HUES64 (cell line): ENCODE measurements around the gene TMEM116.

Experiments used
- H3K27ac ChIP-seq: 2 replicates; pipeline ENCODE4 v1.7.0; 2013; ENCODE audit warnings: low read depth, low read length, inconsistent platforms
- H3K27me3 ChIP-seq: 2 replicates; pipeline ENCODE4 v1.6.1; 2013; ENCODE audit warnings: mild to moderate bottlenecking, low read length; ENCODE audit not compliant: insufficient read depth
- H3K36me3 ChIP-seq: 2 replicates; pipeline ENCODE4 v1.6.1; 2013; ENCODE audit warnings: mild to moderate bottlenecking, low read length; ENCODE audit not compliant: insufficient read depth
- H3K4me1 ChIP-seq: 2 replicates; pipeline ENCODE4 v1.6.1; 2013; ENCODE audit warnings: mild to moderate bottlenecking, low read length, moderate library complexity; ENCODE audit not compliant: insufficient read depth
- H3K4me3 ChIP-seq: 2 replicates; pipeline ENCODE4 v1.5.1; 2013; ENCODE audit warnings: mild to moderate bottlenecking, low read length, moderate library complexity
- H3K9ac ChIP-seq: 2 replicates; pipeline ENCODE4 v1.6.1; 2013; ENCODE audit warnings: mild to moderate bottlenecking, low read depth, low read length
- H3K9me3 ChIP-seq: 2 replicates; pipeline ENCODE4 v1.6.1; 2013; ENCODE audit warnings: low read depth, low read length; ENCODE audit not compliant: insufficient read depth
- WGBS: fragments of 150-250, 120-280 bp; methylation state at CpG from one replicate; pipeline ENCODE4 v1.1.7; 2013; ENCODE audit warnings: missing lambda C conversion rate; 5-methylcytosine and 5-hydroxymethylcytosine counted together

TMEM116 gene

DNA sequence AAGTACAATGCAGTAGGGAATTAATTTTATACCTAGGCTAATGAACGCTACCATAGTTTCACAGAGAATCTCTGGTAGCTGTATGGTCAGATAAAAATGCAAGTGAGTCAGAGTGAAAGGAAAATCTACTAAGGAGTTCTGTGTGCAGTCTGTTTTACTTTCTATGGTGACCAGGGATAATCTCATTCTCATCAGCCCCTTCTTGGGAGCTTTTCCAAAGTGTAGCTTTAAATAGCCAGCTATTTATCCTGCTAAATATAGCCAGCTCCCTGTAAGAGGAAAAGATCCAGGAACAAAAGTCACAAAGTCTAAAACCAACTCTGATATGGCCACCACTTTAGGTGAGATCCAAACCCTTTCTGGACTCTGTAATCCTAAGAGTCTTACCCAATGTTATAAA, 75.5 kb downstream of the TMEM116 start:
- H3K4me1 ChIP-seq, result no peaks in the 10 kb centered on the region
- no peaks in the 10 kb centered on the region for H3K27me3 ChIP-seq
- H3K9me3 ChIP-seq, result no peaks in the 10 kb centered on the region
- no peak overlapping the region for H3K4me3 ChIP-seq
- no peak overlapping the region for H3K27ac ChIP-seq
- no peaks in the 10 kb centered on the region for H3K36me3 ChIP-seq
- H3K9ac ChIP-seq, result no peak overlapping the region
- WGBS, result 94% methylated on average over 1 of the region's 1 CpG

DNA sequence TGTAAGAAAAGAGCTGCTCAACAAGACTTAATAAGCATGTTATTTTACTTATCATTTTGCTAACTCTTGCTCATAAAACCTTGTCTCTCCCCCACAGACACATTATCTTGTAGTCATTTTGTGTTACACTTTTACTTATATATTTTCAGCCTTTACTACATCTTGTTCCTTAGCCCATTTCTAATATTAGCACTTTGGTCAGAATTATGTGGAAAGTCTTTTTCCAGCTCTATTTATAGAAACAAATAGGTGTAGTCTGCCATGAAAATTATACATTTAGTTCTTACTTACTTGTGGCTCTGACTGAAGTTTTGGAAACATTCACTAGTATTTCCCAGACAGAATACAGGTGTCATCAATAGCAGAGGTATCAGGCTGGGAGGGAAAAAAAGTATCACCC, 76.1 kb downstream of the TMEM116 start:
- no peaks in the 10 kb centered on the region for H3K4me1 ChIP-seq
- no peaks in the 10 kb centered on the region for H3K27me3 ChIP-seq
- H3K27ac ChIP-seq, result no peak overlapping the region
- H3K9ac ChIP-seq, result no peak overlapping the region
- H3K36me3 ChIP-seq, result no peaks in the 10 kb centered on the region
- H3K4me3 ChIP-seq, result no peak overlapping the region
- H3K9me3 ChIP-seq, result no peaks in the 10 kb centered on the region

DNA sequence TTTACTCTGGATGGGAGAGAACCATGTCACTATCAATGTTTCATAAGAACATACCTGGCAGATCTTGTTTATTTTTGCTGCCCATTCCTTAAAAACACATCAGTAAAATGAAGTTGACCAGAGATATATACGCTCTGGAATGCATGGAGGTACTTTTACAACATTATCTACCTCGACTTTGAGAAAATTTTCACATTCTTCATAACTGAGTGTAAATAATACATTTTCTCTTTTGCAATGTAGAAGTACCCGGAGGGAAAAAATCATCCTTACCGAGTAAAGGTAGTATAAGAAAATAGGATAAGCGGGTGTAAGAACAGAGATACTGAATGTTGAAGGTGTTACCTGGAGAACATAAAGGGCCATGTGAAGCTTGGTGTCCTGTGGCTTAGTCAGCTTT, 80.7 kb downstream of the TMEM116 start:
- Histone ChIP-seq H3K4me3 (no peak overlapping the region), H3K9ac (no peak overlapping the region), H3K27ac (no peak overlapping the region), H3K4me1 (no peaks in the 10 kb centered on the region), H3K27me3 (no peaks in the 10 kb centered on the region), H3K36me3 (no peaks in the 10 kb centered on the region), H3K9me3 (no peaks in the 10 kb centered on the region)
- WGBS, result 95% methylated on average over 4 of the region's 5 CpGs

DNA sequence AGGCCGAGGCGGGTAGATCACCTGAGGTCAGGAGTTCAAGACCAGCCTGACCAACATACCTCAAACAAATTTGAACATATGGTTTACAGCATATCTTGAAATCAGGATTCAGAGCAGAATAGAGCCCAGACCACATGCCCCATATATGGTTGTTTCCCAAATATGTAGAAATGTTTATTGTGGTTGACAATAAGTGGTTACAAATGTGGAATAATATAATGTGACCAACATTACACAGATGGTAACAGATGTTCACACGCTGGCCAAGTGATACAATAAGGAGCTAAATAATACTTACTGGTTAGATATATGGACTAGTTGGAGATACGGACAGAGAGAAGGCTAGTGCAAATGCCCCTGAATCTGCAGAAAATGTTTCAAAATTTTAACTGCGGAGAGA, 85.6 kb downstream of the TMEM116 start:
- Histone ChIP-seq H3K27ac (no peak overlapping the region), H3K4me3 (no peak overlapping the region), H3K27me3 (no peaks in the 10 kb centered on the region), H3K36me3 (no peaks in the 10 kb centered on the region), H3K9me3 (no peaks in the 10 kb centered on the region), H3K4me1 (no peaks in the 10 kb centered on the region), H3K9ac (no peak overlapping the region)
- 96% methylated on average over 5 of the region's 5 CpGs for WGBS

DNA sequence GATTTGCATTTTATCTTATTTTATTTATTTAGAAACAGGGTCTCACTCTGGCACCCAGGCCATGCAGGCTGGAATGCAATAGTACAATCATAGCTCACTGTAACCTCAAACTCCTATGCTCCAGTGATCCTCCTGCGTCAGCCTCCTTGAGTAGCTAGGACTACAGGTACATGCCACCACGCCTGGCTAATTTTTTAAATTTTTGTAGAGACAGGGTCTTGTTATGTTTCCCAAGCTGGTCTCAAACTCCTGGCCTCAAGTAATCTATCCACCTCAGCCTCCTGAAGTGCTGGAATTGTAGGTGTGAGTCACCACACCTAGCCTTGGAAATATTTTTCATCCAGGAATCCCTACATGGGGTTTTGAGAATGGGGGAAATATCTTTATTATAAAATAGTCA, 86.3 kb downstream of the TMEM116 start:
- Histone ChIP-seq H3K9me3 (no peaks in the 10 kb centered on the region), H3K9ac (no peak overlapping the region), H3K27ac (no peak overlapping the region), H3K4me1 (no peaks in the 10 kb centered on the region), H3K27me3 (no peaks in the 10 kb centered on the region), H3K4me3 (no peak overlapping the region), H3K36me3 (no peaks in the 10 kb centered on the region)
- 94% methylated on average over 2 of the region's 2 CpGs for WGBS

DNA sequence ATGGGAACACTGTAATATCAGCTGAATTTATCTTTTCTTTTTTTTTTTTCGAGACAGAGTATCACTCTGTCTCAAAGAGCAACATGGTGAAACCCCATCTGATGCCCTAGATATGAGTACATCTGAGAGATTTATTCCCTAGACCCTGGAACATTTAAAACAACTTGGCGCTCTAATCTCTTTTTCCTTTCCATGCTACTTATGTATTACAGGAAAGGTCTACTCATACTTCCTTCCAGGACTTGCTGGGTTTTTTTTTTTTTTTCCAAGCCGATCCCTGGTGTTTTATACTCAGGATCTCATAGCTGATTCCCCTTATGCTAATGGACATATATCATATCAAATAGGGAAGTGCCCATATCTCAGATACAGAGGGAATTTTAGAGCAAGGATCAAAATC, 87.8 kb downstream of the TMEM116 start:
- WGBS, result 95% methylated on average over 3 of the region's 3 CpGs
- Histone ChIP-seq H3K4me3 (no peak overlapping the region), H3K27me3 (no peaks in the 10 kb centered on the region), H3K9me3 (no peaks in the 10 kb centered on the region), H3K36me3 (no peaks in the 10 kb centered on the region), H3K9ac (no peak overlapping the region), H3K27ac (no peak overlapping the region), H3K4me1 (no peaks in the 10 kb centered on the region)

DNA sequence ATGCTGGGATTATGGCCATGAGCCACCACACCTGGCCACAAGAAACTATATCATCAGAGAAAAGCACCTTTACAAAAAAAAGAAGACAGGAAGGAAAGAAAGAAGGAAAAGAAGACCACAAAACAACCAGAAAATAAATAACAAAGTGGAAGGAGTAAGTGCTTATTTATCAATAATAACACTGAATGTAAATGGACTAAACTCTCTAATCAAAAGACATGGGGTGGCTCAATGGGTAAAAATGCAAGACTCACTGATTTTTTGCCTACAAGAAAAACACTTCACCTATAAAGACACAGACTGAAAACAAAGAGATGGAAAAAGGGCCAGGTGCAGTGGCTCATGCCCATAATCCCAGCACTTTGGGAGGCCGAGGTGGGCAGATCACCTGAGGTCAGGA, 105.2 kb downstream of the TMEM116 start:
- H3K27ac ChIP-seq, result no peak overlapping the region
- H3K4me1 ChIP-seq, result no peaks in the 10 kb centered on the region
- H3K9me3 ChIP-seq, result peaks cover 8% of the 10 kb centered on the region; the same call in 1 of the 2 replicates
- no peaks in the 10 kb centered on the region for H3K27me3 ChIP-seq
- H3K9ac ChIP-seq, result no peak overlapping the region
- H3K4me3 ChIP-seq, result no peak overlapping the region
- H3K36me3 ChIP-seq, result no peaks in the 10 kb centered on the region
- WGBS, result 90% methylated on average over 1 of the region's 1 CpG

DNA sequence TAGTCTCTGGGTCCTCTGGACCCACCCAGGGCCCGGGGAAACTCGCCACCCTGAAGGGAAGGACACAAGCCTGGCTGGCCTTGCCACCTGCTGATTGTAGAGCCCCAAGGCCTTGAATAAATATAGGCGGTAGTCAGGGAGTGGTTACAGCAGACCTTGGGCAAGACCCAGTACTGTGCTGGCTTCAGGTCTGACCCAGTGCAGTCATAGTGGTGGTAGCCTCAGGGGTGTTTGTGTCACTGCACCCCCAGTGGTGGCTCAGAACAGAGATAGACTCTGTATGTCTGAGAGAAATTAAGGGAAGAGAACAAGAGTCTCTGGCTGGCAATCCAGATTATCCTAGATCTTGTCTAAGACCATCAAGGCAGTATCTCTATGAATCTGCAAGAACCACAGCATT, 107.5 kb downstream of the TMEM116 start:
- H3K27me3 ChIP-seq, result no peaks in the 10 kb centered on the region
- H3K9ac ChIP-seq, result no peak overlapping the region
- H3K36me3 ChIP-seq, result no peaks in the 10 kb centered on the region; the same call in 1 of the 2 replicates
- no peak overlapping the region for H3K27ac ChIP-seq
- WGBS, result 95% methylated on average over 3 of the region's 3 CpGs
- H3K4me1 ChIP-seq, result no peaks in the 10 kb centered on the region
- no peak overlapping the region for H3K4me3 ChIP-seq
- H3K9me3 ChIP-seq, result peaks cover 8% of the 10 kb centered on the region; the same call in 1 of the 2 replicates

DNA sequence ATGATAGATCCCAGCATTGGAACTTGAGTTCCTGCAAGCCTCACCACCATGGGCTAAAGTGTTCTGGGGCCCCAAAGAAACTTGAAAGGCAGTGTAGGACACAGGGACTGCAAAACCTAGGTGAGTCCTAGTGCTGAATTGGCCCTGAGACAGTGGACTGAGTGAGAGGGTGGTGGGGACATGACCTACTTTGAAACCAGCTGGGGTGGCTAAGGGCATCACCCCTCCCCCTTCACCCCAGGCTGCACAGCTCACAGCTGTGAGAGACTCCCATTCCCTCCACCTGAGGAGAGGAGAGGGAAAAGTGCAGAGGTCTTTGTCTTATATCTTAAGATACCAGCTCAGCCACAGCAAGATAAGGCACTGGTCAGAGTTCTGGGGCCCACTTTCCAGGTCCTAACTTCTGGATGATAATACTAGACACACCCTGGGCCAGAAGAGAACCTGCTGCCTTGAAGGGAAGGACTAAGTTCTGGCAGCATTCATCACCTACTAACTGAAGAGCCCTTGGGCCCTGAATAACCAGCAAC, 108.5 kb downstream of the TMEM116 start:
- peaks cover 4% of the 10 kb centered on the region; the same call in 1 of the 2 replicates for H3K36me3 ChIP-seq
- no peaks in the 10 kb centered on the region for H3K4me1 ChIP-seq
- no peak overlapping the region for H3K4me3 ChIP-seq
- no peak overlapping the region for H3K9ac ChIP-seq
- H3K9me3 ChIP-seq, result peaks cover 8% of the 10 kb centered on the region; the same call in 1 of the 2 replicates
- no peaks in the 10 kb centered on the region for H3K27me3 ChIP-seq
- no peak overlapping the region for H3K27ac ChIP-seq

DNA sequence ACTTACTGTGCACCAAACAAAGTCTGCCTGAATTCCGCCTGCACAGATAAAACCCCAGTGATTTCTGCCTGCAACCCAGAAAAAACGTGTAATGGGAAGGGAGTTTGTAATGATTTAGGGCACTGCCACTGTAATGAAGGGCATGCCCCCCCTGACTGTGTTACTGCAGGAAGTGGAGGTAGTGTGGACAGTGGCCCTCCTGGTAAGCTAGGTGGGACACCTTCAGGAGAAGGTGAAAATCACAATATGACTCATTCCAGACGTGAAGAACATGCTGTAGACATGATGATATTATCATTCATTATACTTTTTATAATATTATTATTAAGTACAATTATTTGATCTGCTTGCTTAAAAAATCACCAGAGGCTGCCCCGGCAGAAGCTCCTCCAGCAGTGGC, 111.8 kb downstream of the TMEM116 start:
- Histone ChIP-seq H3K27me3 (no peaks in the 10 kb centered on the region), H3K9me3 (no peaks in the 10 kb centered on the region), H3K36me3 (peaks cover 30% of the 10 kb centered on the region), H3K27ac (no peak overlapping the region), H3K9ac (no peak overlapping the region), H3K4me3 (no peak overlapping the region), H3K4me1 (no peaks in the 10 kb centered on the region)
- WGBS, result 90% methylated on average over 3 of the region's 4 CpGs

DNA sequence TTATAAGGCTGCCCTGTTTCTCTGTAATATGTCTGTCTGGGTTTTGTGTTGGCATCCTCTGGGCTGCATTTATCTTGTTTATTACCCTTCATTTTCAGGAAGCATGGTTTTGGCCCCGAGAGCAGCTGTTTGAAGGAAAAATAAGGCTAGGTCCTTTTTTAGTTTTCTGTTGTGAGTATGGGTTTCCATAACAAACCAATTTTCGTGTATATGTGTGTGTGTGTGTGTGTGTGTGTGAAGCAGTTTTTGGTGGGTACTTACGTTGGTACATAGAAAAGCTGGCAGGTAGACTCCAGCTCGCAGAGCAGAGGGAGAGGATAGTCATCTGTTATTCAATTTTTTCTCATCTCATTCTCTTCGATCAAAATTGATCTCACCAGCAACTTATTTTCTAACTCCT, 118.4 kb downstream of the TMEM116 start:
- WGBS, result 93% methylated on average over 4 of the region's 5 CpGs
- H3K27me3 ChIP-seq, result no peaks in the 10 kb centered on the region

DNA sequence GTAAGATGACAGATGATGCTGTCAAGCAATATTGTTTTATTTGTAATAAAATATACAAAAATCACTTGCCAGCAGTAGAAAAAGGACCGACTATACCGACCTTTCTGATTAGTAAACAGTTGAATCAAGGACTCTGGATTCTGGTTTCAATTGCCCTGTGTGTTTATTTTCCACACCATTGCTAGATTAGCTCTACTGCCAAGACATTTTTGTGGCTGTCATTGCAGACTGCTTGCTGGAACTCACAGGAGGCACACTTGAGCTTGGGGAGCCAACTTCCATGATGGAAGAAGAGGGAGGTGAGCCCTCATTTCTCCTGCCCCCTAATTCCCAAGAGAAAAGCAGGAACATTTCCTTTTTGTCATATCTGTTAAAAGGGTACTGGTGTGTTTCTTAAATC, 119.7 kb downstream of the TMEM116 start:
- Histone ChIP-seq H3K9ac (no peak overlapping the region), H3K36me3 (peaks cover 83% of the 10 kb centered on the region), H3K27me3 (no peaks in the 10 kb centered on the region), H3K9me3 (no peaks in the 10 kb centered on the region), H3K4me1 (no peaks in the 10 kb centered on the region), H3K4me3 (no peak overlapping the region), H3K27ac (no peak overlapping the region)
- WGBS, result 95% methylated on average over 2 of the region's 2 CpGs

More for the DNA sequence above, 118.4 kb downstream of the TMEM116 start:
- Histone ChIP-seq H3K4me1 (no peaks in the 10 kb centered on the region), H3K9me3 (no peaks in the 10 kb centered on the region), H3K9ac (no peak overlapping the region), H3K27ac (no peak overlapping the region), H3K36me3 (peaks cover 82% of the 10 kb centered on the region), H3K4me3 (no peak overlapping the region)
